ENCODE data around the gene LONRF3.

- TF ChIP-seq, protein P1, sequence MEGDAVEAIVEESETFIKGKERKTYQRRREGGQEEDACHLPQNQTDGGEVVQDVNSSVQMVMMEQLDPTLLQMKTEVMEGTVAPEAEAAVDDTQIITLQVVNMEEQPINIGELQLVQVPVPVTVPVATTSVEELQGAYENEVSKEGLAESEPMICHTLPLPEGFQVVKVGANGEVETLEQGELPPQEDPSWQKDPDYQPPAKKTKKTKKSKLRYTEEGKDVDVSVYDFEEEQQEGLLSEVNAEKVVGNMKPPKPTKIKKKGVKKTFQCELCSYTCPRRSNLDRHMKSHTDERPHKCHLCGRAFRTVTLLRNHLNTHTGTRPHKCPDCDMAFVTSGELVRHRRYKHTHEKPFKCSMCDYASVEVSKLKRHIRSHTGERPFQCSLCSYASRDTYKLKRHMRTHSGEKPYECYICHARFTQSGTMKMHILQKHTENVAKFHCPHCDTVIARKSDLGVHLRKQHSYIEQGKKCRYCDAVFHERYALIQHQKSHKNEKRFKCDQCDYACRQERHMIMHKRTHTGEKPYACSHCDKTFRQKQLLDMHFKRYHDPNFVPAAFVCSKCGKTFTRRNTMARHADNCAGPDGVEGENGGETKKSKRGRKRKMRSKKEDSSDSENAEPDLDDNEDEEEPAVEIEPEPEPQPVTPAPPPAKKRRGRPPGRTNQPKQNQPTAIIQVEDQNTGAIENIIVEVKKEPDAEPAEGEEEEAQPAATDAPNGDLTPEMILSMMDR (IDR thresholded peaks at IDR 0.05) = no peak
- TF ChIP-seq POLR2AphosphoS5 (IDR thresholded peaks at IDR 0.05) (no peak), EP300 (IDR thresholded peaks at IDR 0.05; ENCODE audit: low read depth) (no peak), POLR2A (IDR thresholded peaks at IDR 0.05) (no peak)
These were observed 88.4 kb downstream of the LONRF3 start for GRCh38 chrX:119062750-119063374.
